Mucosa of descending colon (tissue), 3 donors: ENCODE measurements around the gene ACTR10. TPM values are rescaled to one million over a fixed set of nuclear protein-coding genes. Genes with fewer than 3 reads are reported as not detected.

Experiments used
- ATAC-seq: fragments of 200-7000 bp; cut with Tn5 transposase; one replicate; pipeline ENCODE4 v1.9.1; 2020; ENCODE audit warnings: mild to moderate bottlenecking, moderate library complexity
- DNase-seq, 3 donors: peaks; one replicate each; pipeline ENCODE4 v3.0.0-alpha.2; 2020
- H3K36me3 ChIP-seq: fragments of 200-600 bp; one replicate; pipeline ENCODE4 v1.8.0; 2021; ENCODE audit warnings: low read depth, mild to moderate bottlenecking
- H3K4me1 ChIP-seq: fragments of 200-600 bp; one replicate; pipeline ENCODE4 v1.8.0; 2021; ENCODE audit warnings: low read depth, mild to moderate bottlenecking
- H3K4me3 ChIP-seq: fragments of 200-600 bp; one replicate; pipeline ENCODE4 v1.8.0; 2021; ENCODE audit warnings: mild to moderate bottlenecking
- H3K9me3 ChIP-seq: fragments of 200-600 bp; one replicate; pipeline ENCODE4 v1.8.0; 2021; ENCODE audit warnings: mild to moderate bottlenecking
- intact Hi-C, 2 donors: fragments of 100-400 bp; cut with DNase I in 1 of 2; cut with micrococcal nuclease in 1 of 2; formaldehyde crosslinking; loops; one replicate each; pipeline versions ENCODE4 v1.11.0 to v1.11.1; 2022; cut with DNase I, micrococcal nuclease
- total RNA-seq, 3 donors: library from RNA; stranded (reverse); fragmentation: NEBNext Ultra II Directional in 2 of 3; extraction: Animal tissue kit (Norgen Biotek cat#: 25700) in 2 of 3; gene quantifications; one replicate each; pipeline versions ENCODE4 v1.2.1 to v1.2.4, GENCODE V29; 2021 to 2023
- TF ChIP-seq, protein P1 (sequence below): fragments of 200-600 bp; IDR thresholded peaks from one replicate; pipeline ENCODE4 v1.8.0; 2022; ENCODE audit warnings: antibody characterized with exemption, mild to moderate bottlenecking
- donor health status: DM: no; HTN: no; CAD: no; lungs with moderate emphysema.
- donor health status: DM: no; HTN: no; CAD: no.
- donor health status: DM: no; HTN: yes; CAD: no.

Gene ACTR10
- total RNA-seq, 3 donors from 2014 or later: 53.1 to 56.5 (median 54.1) TPM

DNA sequence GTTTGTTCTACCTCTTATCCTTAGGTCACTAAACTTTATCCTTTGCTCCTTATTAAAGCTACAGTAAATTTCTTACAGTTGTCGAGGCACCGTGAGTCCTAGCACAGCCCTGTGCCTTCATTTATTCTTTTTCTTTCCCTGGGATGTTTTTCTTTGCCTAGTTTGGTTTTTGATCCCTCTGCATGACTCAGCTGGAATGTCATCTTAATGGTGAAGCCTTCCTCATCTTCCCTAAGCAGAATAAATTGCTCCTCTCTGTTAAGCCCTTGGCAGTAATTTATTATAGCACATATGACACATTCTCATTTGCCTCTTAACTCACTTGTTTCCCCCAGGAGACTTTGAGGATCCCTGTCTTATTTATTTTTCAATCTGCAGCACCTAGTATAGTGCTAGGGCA, 16.6 kb downstream of the ACTR10 start:
- no peaks in the 10 kb centered on the region for H3K36me3 ChIP-seq
- no peaks in the 10 kb centered on the region for H3K9me3 ChIP-seq
- no peak for ATAC-seq
- intact Hi-C loops: no loop called here
- no peak overlapping the region for H3K4me3 ChIP-seq
- TF ChIP-seq, protein P1, sequence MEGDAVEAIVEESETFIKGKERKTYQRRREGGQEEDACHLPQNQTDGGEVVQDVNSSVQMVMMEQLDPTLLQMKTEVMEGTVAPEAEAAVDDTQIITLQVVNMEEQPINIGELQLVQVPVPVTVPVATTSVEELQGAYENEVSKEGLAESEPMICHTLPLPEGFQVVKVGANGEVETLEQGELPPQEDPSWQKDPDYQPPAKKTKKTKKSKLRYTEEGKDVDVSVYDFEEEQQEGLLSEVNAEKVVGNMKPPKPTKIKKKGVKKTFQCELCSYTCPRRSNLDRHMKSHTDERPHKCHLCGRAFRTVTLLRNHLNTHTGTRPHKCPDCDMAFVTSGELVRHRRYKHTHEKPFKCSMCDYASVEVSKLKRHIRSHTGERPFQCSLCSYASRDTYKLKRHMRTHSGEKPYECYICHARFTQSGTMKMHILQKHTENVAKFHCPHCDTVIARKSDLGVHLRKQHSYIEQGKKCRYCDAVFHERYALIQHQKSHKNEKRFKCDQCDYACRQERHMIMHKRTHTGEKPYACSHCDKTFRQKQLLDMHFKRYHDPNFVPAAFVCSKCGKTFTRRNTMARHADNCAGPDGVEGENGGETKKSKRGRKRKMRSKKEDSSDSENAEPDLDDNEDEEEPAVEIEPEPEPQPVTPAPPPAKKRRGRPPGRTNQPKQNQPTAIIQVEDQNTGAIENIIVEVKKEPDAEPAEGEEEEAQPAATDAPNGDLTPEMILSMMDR: no peak
- H3K4me1 ChIP-seq: no peaks in the 10 kb centered on the region
- no peak for DNase-seq

DNA sequence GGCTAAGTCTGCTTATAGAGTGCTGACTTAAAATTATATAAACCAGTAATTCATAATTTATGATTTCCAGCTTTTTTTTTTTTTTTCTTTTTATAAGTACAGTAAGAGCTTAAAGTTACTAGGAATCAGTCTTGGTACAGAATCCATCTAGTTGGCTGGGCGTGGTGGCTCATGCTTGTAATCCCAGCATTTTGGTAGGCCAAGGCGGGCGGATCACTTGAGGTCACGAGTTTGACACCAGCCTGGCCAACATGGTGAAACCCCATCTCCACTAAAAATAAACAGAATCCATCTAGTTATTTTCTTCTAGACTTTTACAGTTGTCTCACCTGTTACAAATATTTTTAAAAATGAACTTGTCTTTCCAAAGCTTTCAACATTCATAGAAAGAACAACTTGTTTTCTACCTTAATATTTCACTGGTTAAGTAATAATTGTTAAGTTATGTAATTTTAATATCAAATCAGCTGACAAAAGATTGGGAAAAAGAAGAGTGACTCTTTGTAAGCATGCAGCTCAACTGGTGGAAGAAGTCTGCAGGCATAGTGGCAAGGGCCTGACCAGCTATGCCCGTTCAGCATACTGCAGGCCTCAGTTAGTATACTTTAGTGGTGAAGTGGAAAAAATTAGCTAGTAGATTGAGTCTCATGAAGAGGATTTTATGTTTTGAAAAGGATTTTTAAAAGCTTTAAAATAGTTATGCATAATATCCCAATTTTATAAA, 27.3 kb downstream of the ACTR10 start:
- TF ChIP-seq, protein P1: no peak
- H3K36me3 ChIP-seq: no peaks in the 10 kb centered on the region
- ATAC-seq (no peak), DNase-seq (no peak)
- H3K9me3 ChIP-seq: no peaks in the 10 kb centered on the region
- H3K4me3 ChIP-seq: no peak overlapping the region
- intact Hi-C loops: no loop called here
- H3K4me1 ChIP-seq: no peaks in the 10 kb centered on the region

DNA sequence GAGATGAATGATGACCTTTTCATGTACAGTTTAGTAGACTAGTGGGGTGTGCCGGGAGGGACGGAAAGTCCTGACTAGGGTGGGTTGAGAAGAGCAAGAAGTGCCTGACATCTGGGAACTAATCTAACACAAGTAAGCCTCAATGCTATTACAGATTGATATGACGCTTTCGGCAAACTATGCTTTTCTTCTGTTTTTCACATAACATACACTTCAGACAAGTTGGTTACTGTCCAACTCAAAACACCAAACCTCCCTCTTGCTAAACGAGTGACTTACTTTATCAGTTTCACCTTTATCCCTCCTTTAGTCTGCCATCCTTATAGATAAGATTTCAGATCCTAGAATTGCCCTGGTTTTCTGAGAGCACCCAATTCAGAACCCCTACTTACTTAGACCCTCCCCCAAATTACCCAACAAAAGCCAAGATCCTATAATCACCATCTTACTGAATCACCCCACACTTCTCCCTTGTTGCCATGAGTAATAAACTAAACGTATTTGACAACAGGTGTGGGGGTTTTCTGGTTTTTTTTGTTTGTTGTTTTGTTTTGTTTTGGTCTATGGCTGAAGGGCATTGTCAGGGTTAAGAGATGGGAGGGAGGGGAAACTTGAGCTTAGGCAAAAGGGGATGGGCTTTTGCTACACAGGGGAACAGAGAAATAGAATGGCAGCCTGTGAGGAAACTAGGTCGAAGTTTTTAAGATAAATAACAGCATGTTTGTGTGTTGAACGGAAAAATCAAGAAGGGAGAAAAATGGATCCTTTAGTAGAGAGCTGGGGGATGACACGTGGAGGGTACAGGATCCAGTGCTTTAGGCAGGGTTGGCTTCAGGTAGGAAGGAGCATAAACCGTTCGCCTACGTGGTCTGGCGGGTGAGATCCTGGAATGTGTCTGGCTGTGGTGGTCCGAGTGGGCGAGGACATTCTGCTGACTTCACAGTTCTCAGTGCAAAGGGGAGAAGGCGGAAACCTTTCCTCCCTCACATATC, 38.6 kb downstream of the ACTR10 start:
- intact Hi-C loops: no loop called here
- ATAC-seq (peak; percentile 49), DNase-seq (peak in 2 of 3 donors; percentile 31 to 40)
- H3K4me1 ChIP-seq: no peaks in the 10 kb centered on the region
- H3K9me3 ChIP-seq: no peaks in the 10 kb centered on the region
- TF ChIP-seq, protein P1: no peak
- no peaks in the 10 kb centered on the region for H3K36me3 ChIP-seq
- no peak overlapping the region for H3K4me3 ChIP-seq

DNA sequence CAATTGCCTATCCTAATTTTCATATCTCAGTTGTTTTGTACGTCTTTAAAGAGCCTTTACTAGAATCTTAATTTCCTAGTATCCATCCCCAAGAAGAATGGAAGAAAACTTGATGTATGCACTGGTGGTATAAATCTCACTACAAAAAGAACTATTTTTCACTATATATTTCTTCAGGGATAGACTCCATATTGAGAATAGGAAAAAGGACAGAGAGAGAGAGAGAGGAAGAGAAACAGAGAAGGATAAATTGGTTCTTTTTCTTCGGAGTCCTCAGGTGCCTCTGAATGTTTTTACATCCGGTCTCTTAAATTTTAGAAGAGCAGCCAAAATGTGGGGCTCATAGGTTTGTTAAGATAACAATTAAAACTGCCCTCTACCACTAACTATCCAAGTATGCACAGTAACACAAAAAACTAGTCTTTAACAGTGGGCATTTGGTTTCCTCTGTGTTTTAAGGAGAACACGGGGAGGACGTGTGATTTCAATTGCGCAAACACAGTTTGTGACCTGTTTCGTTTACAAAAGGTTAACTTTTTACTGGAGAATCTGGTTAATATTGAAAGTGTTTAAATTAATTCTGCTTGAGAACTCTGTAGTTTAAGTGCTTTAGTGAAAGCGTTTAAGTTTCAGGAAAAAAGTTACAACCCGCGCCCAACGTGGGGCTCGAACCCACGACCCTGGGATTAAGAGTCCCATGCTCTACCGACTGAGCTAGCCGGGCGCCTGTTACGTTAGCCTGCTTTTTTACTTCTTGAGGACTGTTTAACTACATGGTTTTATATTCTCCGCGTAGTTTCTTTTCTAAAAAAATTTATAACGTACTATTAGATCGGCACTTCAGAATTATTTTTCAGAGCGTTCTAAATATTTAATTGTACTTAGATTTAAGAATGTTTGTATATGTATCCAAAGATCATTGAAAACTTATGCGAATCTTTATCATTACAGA, 39.6 kb downstream of the ACTR10 start:
- H3K4me3 ChIP-seq: peak overlapping the region; percentile 23
- intact Hi-C loops: no loop called here

More for the DNA sequence above, 39.6 kb downstream of the ACTR10 start:
- ATAC-seq (peak; percentile 43), DNase-seq (peak; percentile 69 to 85 (median 79))
- Histone ChIP-seq H3K4me1 (no peaks in the 10 kb centered on the region), H3K36me3 (no peaks in the 10 kb centered on the region), H3K9me3 (no peaks in the 10 kb centered on the region)
- TF ChIP-seq, protein P1: no peak
